Loucy (cell line): ENCODE data around the gene C12orf57.

Experiments used
- H2AFZ ChIP-seq: fragments of 200-600 bp; sonication (generic); 2 replicates; pipeline ENCODE4 v1.6.0; 2016; ENCODE audit warnings: antibody characterized with exemption, mild to moderate bottlenecking, low read length, moderate library complexity
- H3F3A ChIP-seq: fragments of 200-600 bp; 2 replicates; pipeline ENCODE4 v1.6.0; 2016; ENCODE audit warnings: antibody characterized with exemption, low read depth, mild to moderate bottlenecking
- H3K27me3 ChIP-seq: fragments of 200-600 bp; sonication (generic); 2 replicates; pipeline ENCODE4 v1.6.1; 2014; ENCODE audit warnings: low read length, mild to moderate bottlenecking; ENCODE audit not compliant: insufficient read depth, poor library complexity, severe bottlenecking
- H3K36me3 ChIP-seq: fragments of 200-600 bp; sonication (generic); 2 replicates; pipeline ENCODE4 v1.6.1; 2016; ENCODE audit warnings: low read length; ENCODE audit not compliant: insufficient read depth
- H3K4me1 ChIP-seq: fragments of 200-600 bp; sonication (generic); 2 replicates; pipeline ENCODE4 v1.5.1; 2014; ENCODE audit warnings: low read length, mild to moderate bottlenecking; ENCODE audit not compliant: insufficient read depth, poor library complexity, severe bottlenecking
- H3K4me2 ChIP-seq: fragments of 200-600 bp; sonication (generic); 2 replicates; pipeline ENCODE4 v1.6.0; 2014; ENCODE audit warnings: antibody characterized with exemption, low read length, low read depth, mild to moderate bottlenecking; ENCODE audit not compliant: poor library complexity, severe bottlenecking
- H3K4me3 ChIP-seq: fragments of 200-600 bp; sonication (generic); 2 replicates; pipeline ENCODE4 v1.5.1; 2014; ENCODE audit warnings: low read length, mild to moderate bottlenecking, mixed read lengths; ENCODE audit not compliant: poor library complexity, severe bottlenecking
- H3K79me2 ChIP-seq: fragments of 200-600 bp; sonication (generic); 2 replicates; pipeline ENCODE4 v1.6.1; 2014; ENCODE audit warnings: low read length; ENCODE audit not compliant: insufficient read depth
- H3K9ac ChIP-seq: fragments of 200-600 bp; sonication (generic); 2 replicates; pipeline ENCODE4 v1.6.0; 2014; ENCODE audit warnings: mild to moderate bottlenecking, low read depth, low read length, moderate library complexity; ENCODE audit not compliant: poor library complexity, severe bottlenecking
- H3K9me2 ChIP-seq: fragments of 200-600 bp; sonication (generic); replicated peaks from 2 replicates; pipeline ENCODE4 v1.6.1; 2016; ENCODE audit warnings: low read depth, low read length, mixed read lengths
- H3K9me3 ChIP-seq: fragments of 200-600 bp; sonication (generic); 2 replicates; pipeline ENCODE4 v1.6.1; 2014; ENCODE audit warnings: mild to moderate bottlenecking, antibody characterized with exemption, low read length, low read depth; ENCODE audit not compliant: insufficient read depth
- H4K20me1 ChIP-seq: fragments of 200-600 bp; sonication (generic); 2 replicates; pipeline ENCODE4 v1.6.0; 2014; ENCODE audit warnings: antibody characterized with exemption, low read length, mild to moderate bottlenecking; ENCODE audit not compliant: insufficient read depth, poor library complexity, severe bottlenecking
- EZH2phosphoT487 ChIP-seq: fragments of 200-600 bp; IDR thresholded peaks from 2 replicates; pipeline ENCODE4 v1.6.1; 2018; ENCODE audit warnings: antibody characterized with exemption, mild to moderate bottlenecking, moderate library complexity, borderline replicate concordance
- TF ChIP-seq, protein P1 (sequence below): fragments of 200-600 bp; sonication (generic); conservative IDR thresholded peaks from 2 replicates; pipeline ENCODE4 v1.5.1; 2014; ENCODE audit warnings: mild to moderate bottlenecking, antibody characterized with exemption, low read length

Gene C12orf57

DNA sequence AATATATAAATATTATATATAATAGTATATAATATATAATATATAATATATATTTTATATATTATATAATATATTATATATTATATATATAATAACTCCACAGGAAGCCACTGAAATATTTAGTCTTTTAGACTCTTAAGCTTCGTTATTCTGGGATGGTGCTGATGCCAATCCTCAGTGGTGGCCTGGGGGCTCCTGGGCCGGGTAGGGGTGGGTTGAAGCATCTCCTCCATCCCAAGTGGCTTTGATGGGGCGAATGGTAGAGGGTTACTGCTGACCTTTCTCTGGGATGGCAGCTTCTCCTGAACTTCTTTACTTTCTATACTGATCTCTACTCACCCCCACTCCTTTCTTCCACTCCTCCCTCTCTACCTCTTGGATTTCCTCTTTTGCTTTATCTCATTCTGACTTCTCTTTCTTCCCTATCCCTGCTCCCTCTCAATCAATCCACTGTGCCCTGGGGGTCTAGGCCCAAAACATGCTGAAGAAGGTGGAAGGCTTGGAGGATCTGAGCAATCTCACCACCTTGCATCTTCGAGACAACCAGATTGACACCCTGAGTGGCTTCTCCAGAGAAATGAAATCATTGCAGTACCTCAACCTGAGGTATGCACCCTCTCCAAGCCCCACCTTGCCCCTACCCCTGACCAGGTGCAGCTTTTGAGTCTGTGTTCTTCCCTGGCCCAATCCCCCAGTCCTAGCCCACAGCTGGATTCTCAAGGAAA, 34.2 kb upstream of the C12orf57 start:
- Histone ChIP-seq H3K9ac (no peak overlapping the region), H3K9me3 (no peaks in the 10 kb centered on the region), H4K20me1 (no peaks in the 10 kb centered on the region), H3K4me1 (peaks cover 16% of the 10 kb centered on the region), H3K27me3 (no peaks in the 10 kb centered on the region), H2AFZ (no peak overlapping the region), H3K36me3 (no peaks in the 10 kb centered on the region), H3K9me2 (no peaks in the 10 kb centered on the region), H3K4me2 (no peak overlapping the region), H3K4me3 (no peak overlapping the region), H3K79me2 (peaks cover 7% of the 10 kb centered on the region; the same call in 1 of the 2 replicates), H3F3A (0 out of 2 replicates have a peak, but pooled peaks cover 4% of the 10 kb centered on the region)
- no peak for TF ChIP-seq EZH2phosphoT487
- TF ChIP-seq, protein P1, sequence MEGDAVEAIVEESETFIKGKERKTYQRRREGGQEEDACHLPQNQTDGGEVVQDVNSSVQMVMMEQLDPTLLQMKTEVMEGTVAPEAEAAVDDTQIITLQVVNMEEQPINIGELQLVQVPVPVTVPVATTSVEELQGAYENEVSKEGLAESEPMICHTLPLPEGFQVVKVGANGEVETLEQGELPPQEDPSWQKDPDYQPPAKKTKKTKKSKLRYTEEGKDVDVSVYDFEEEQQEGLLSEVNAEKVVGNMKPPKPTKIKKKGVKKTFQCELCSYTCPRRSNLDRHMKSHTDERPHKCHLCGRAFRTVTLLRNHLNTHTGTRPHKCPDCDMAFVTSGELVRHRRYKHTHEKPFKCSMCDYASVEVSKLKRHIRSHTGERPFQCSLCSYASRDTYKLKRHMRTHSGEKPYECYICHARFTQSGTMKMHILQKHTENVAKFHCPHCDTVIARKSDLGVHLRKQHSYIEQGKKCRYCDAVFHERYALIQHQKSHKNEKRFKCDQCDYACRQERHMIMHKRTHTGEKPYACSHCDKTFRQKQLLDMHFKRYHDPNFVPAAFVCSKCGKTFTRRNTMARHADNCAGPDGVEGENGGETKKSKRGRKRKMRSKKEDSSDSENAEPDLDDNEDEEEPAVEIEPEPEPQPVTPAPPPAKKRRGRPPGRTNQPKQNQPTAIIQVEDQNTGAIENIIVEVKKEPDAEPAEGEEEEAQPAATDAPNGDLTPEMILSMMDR: no peak

DNA sequence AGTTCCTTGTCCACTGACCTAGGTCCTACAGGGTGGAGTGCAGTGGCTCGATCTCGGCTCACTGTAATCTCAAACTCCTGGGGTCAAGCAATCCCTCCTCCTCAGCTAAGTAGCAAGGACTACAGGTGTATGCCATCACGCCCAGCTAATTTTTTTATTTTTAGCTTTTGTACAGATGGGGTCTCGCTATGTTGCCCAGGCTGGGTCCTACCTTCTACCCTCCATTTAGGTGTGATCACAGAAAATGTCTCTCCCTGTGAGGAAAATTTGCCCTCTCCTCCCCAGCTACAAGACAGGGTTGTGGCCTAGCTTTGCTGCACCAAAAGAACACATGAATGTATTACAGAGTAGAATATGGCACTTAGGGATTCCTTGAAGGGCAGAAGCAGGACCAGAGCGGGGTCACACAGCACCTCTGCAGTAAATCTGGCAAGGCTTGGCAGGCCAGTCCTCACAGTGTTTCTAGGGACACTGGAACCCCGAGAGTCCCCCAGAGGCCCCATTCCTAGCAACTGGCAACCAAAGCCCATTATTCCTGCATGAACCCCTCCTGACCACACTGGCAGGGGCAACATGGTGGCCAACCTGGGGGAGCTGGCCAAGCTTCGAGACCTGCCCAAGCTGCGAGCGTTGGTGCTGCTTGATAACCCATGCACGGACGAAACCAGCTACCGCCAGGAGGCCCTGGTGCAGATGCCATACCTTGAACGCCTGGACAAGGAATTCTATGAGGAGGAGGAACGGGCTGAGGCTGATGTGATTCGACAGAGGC, 31.5 kb upstream of the C12orf57 start:
- H3K9me2 ChIP-seq: no peaks in the 10 kb centered on the region

DNA sequence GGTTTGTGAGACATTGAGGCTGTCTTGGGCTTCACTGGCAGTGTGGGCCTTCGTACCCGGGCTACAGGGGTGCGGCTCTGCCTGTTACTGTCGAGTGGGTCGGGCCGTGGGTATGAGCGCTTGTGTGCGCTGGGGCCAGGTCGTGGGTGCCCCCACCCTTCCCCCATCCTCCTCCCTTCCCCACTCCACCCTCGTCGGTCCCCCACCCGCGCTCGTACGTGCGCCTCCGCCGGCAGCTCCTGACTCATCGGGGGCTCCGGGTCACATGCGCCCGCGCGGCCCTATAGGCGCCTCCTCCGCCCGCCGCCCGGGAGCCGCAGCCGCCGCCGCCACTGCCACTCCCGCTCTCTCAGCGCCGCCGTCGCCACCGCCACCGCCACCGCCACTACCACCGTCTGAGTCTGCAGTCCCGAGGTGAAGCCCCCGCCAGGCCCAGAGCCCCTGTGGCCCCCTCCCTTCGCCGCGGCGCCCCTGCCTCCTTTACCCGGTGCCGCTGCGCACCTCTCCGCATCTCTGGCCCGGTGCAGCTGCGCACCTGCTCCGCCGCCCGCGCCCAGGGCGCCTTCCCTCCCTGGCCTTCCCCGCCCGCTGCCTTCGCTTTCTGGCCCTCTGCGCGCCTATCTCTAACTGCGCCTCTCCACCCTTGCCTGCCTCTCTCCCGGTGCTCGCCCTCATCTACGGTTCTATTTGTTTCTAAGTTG, 29.4 kb upstream of the C12orf57 start, which contains the start of gene ENO2:
Gene ENO2, plus strand, starts transcription at position 335 of the 701 bp plus-strand sequence. CDS start 1,253 bp downstream, outside the sequence.
- H3K9me3 ChIP-seq: no peaks in the 10 kb centered on the region
- H3K36me3 ChIP-seq: peaks cover 14% of the 10 kb centered on the region; the same call in 1 of the 2 replicates
- TF ChIP-seq EZH2phosphoT487: no peak
- TF ChIP-seq, protein P1: no peak
- peak within 1 kb of the TSS; percentile 96 for H3K4me2 ChIP-seq
- no peaks in the 10 kb centered on the region for H3K9me2 ChIP-seq
- peaks cover 24% of the 10 kb centered on the region for H4K20me1 ChIP-seq
- H3K4me3 ChIP-seq: peak within 1 kb of the TSS; percentile 86
- H2AFZ ChIP-seq: peak within 1 kb of the TSS; percentile 83
- 0 out of 2 replicates have a peak, but pooled peaks cover 4% of the 10 kb centered on the region for H3F3A ChIP-seq
- H3K79me2 ChIP-seq: peaks cover 39% of the 10 kb centered on the region
- no peaks in the 10 kb centered on the region for H3K27me3 ChIP-seq
- peak within 1 kb of the TSS; percentile 80 for H3K9ac ChIP-seq
- peaks cover 32% of the 10 kb centered on the region for H3K4me1 ChIP-seq

More for the DNA sequence above, 31.5 kb upstream of the C12orf57 start:
- Histone ChIP-seq H3F3A (0 out of 2 replicates have a peak, but pooled peaks cover 4% of the 10 kb centered on the region), H2AFZ (no peak overlapping the region), H4K20me1 (peaks cover 24% of the 10 kb centered on the region), H3K9me3 (no peaks in the 10 kb centered on the region), H3K4me3 (no peak overlapping the region), H3K4me1 (peaks cover 31% of the 10 kb centered on the region), H3K27me3 (no peaks in the 10 kb centered on the region), H3K79me2 (peaks cover 33% of the 10 kb centered on the region), H3K9ac (no peak overlapping the region), H3K36me3 (peaks cover 6% of the 10 kb centered on the region; the same call in 1 of the 2 replicates), H3K4me2 (no peak overlapping the region)
- no peak for TF ChIP-seq EZH2phosphoT487
